ENCODE measurements around the gene DGKB.

Gene DGKB
- total RNA-seq, result 0 reads per million in 2 donors

- no peak for DNase-seq
These were observed at the start of gene DGKB for GRCh38 chr7:14902589-14903067. TSS of gene DGKB (minus strand) at chr7:14902751.

GRCh38 chr7:14950013-14950412 lies 47.5 kb upstream of the DGKB start:
- no peak for DNase-seq

DNA sequence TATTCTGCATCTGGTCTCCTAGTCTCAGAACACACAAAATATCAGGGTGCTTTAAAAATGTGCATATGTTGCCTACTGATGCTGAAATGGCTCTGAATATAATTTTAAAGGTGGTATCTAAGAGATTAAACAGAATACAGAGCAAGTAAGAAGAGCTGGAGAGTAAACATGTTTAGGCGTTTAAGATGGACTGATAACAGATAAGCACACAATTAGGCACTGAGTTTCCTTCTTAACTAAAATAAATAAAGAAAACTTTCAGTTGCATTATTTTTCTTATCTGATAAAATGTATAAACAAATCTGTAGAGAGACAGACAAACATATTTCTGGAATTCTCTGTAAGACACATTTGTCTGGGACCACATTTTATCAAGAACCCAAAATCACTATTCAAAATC lies 35.6 kb upstream of the DGKB start:
- no peak for DNase-seq

DNA sequence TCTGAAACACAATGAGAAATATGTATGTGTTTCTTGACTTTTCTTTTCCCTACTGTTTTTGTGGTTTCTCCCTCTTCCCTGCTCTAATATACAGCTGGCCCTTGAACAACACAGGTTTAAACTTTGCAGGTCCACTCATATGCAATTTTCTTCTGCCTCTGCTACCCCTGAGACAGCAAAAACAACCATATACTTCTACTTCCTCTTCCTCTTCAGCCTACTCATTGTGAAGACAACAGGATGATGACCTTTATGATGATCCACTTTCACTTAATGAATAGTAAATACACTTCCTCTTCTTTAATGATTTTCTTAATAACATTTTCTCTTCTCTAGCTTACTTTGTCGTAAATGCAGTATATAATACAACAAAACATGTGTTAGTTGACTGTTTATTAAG lies 35.0 kb upstream of the DGKB start:
- DNase-seq, result no peak

- DNase-seq, result no peak
These were observed 34.0 kb upstream of the DGKB start for GRCh38 chr7:14936554-14936953.

GRCh38 chr7:14934839-14935238 lies 32.3 kb upstream of the DGKB start:
- DNase-seq, result no peak

DNA sequence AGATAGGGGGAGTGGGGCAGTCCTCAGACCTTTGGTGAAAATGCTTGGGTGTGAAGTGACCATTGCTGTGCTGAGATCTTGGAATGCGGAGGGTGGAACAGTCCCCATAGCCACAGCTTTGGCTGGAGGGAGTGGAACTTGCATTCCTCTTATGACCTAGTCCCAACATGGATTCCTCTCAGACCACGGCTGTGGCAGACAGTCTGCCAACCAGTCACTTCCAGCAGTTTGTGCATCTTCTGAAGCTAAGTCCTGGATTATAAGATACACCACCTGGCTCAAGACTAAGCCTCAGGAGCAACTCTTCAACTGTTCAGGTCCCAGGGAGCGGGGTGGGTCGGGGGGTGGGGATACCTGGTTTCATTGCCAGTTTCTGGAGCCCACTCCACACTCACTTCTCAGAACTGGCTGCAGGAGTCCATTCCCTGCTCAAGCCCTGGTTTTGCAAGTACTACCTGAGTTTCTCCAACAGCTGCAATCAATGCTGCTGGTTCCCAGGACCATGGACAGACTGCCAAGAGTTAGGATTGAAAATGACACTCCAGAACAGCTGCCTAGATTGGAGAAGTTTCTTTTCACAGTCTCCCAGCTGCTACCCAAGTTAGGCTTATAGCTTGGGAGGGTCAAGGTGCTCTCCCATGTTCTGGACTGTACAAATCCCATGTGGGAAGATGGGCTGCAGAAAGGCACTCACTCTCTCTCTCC lies 29.1 kb upstream of the DGKB start:
- DNase-seq, result no peak

GRCh38 chr7:14924398-14924797 lies 21.8 kb upstream of the DGKB start:
- DNase-seq, result no peak

- DNase-seq, result no peak
These were observed 8.5 kb upstream of the DGKB start for GRCh38 chr7:14911077-14911476.

- no peak for DNase-seq
These were observed 6.1 kb upstream of the DGKB start for GRCh38 chr7:14908697-14909096.

- DNase-seq, result no peak
These were observed 3.2 kb upstream of the DGKB start for GRCh38 chr7:14905764-14906163.

- DNase-seq, result no peak
These were observed 2.5 kb downstream of the DGKB start for GRCh38 chr7:14900051-14900450.

DNA sequence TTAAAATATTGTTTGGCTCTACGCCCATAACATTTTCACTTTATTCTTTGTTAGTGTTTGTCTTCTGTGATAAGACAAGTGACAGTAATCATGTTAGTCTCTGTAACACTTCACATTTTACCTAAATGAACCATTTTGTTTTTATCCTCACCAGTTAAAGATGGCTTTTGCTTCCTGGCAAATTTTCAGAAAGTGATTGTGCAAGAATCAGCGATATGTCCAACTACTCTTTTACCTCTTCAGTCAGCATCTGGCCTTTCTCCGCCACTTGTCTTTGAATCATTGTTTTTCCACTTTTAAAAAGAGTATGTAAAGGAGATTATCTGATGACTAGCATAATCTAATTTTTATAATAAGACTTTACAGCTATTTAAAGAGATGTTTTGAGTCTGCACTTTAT lies 3.5 kb downstream of the DGKB start:
- DNase-seq, result no peak

DNA sequence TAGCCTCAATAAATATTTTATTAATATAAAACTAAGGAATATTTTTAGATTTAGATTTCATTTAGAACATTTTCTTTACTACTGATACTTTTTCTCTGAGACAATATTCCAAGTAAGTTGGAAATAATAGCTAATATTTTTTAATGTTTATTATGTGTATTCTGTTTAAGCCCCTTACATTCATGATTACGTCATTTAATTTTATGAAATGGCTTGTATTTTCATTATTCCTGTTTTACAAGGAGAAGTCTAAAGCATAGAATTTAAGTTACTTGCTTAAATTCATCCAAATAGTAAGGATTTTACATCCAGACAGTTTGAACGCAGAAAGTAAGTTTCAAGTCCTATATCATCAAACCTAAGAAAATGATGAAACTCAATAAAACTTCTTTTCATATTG lies 6.1 kb downstream of the DGKB start:
- no peak for DNase-seq

DNA sequence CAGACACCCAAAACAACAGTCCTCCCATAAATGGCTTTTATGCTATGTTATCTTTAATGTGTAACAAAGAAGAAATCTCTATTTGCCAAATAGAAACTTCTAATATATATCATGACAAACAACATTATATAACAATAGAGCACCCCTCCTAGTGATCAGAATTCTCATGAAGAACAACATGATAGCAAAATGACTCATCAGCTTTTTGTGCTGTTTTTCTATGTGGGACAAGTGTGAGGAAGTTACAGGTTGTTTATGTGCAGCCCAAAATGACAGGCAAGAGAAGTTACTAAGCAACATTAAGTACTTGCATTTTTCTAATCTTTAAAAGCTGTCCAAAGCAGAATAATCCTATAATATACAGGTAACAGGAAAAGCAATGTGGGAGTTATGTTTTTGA lies 7.7 kb downstream of the DGKB start:
- peak in 1 of 5 experiments; percentile 51 for DNase-seq

DNA sequence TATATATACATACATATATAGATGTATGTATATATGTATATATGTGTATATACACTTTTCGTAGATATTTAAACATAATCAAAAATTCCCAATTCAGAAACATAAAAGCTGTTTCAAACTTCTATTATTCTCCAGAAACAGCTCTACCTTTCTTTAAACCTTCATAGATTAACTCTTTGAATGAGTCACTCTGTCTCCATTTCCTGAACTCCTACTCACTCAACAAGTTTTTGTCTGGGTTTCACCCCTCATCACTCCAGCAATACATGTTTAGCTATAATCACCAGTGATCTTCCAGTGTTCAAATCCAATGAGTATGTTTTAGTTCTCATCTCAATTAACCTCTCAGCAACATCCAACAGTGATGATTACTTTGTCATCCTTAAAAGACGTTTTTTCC lies 9.6 kb downstream of the DGKB start:
- peak in 1 of 5 experiments; percentile 14 for DNase-seq

DNA sequence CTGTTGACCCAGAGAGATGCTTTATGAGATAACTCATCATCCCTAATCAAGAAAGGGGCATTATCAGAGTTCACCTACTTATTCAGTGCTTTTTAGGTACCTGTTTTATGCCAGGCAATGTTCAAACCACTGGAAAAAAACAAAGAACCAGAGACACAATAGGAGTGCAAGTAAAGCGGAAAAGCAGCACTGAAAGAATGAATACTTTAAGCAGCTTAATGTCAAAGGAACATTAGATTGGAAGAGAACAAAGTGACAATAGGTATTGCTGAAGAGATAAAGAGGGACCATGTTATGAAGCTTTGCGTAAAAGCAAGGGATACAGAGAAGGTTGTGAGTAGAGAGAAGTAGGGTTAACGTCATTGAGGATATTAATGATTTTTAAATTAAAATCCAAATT lies 11.3 kb downstream of the DGKB start:
- no peak for DNase-seq

DNA sequence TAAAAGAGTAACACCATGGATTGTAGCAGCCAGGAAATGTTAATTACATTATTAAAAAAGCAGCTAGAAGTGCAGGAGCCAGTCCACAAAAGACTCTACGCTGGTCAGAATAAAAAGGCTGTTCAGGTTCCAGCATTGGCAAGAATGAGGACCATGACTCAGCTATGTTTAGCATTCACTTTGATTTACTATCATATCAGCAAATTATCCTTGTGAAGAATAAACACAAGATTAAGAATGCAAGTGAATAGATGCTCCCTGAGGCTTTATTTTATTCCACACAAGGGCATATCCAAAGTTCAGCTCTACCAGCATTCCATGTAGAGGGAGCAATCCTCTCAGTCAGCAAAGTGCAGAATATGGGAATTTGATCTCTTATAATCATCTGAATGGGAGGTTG lies 13.6 kb downstream of the DGKB start:
- no peak for DNase-seq

DNA sequence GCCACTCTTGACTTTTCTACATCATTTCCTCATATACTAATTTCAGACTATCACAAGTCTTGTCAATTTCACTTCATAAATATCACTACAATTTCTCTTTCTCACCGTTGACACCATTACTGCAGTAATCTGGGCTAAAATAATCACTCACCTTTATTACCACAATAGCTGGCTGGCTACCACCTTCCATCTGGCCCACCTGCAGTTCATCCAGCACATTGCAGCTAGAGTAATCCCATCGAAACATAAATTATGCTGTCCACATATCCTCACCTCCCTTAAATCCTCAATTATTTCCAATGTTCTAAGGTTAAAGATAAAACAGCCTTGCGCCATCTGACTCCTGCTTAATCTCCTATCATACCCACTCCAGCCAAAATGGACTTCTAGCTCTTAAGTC lies 16.0 kb downstream of the DGKB start:
- DNase-seq, result no peak

DNA sequence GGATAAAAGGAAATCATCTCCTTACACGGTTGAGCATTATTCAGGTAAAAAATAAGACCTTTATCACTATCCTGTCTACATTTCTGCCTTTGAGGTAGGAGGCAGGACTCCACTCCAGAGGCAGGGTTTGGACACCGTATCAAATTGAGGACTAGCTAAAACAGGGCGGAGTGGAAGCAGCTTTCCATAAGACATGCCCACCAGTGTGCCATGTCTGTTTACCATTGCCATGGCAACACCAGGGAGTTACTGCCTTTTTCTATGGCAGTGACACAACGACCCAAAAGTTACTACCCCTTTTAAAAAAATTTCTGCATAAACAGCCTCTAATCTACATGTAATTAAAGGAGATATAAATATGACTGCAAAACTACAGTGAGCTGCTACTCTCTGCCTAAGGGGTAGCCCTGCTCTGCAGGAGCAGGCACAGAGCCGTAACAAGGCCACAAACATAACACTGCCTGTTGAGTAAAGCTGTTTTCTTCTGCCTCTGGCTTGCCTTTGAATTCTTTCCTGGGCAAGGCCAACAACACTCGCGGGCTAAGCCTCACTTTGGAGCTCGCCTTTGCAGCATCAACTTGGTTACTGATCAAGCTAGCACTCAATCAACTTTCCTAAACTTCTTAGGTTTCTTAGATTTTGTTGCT lies 26.5 kb downstream of the DGKB start:
- no peak for DNase-seq

DNA sequence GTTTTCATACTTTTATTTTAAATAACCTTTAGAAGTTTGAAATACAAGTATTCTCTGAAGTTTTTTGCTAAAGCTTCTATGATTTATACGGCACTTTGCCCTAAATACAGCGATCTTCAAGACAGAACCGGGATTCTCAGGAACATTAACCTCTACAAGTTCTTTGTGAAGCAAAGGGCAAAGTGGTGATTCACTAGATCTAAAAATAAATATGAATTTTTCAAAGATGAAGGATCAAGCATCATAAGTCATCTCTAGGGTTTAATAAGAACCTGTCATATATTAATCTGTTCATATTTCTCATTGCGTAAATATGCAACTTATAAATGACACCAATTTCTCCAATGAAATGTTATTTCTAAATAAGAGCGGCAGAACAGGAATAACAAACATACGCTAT lies 30.7 kb downstream of the DGKB start:
- DNase-seq, result no peak

- DNase-seq, result no peak
These were observed 32.2 kb downstream of the DGKB start for GRCh38 chr7:14870394-14870793.

- no peak for DNase-seq
These were observed 33.6 kb downstream of the DGKB start for GRCh38 chr7:14868937-14869336.

DNA sequence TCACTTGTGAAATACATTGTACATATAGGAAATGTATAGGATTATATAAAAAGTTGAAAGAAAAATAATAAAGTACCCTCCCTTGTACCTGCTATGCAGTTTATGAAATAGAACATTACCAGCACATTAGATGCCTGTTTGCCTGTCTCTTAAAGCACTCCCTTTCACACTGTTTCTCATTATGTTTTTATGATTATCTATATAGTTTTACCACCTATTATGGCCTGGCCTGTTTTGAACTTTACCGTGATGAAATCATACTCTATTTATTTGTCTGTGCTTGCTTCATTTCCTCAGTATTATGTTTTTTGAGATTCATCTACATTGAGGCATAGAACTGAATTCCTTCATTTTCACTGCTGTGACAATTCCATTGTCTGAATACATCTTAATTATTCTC lies 41.1 kb downstream of the DGKB start:
- DNase-seq, result no peak

- DNase-seq, result no peak
These were observed 43.3 kb downstream of the DGKB start for GRCh38 chr7:14859267-14859666.
